NCI-H748 treated with DMSO at 0.1 percent for 48 hours (cell line): ENCODE data around the gene ADGRV1.
"Not testable (repeated sequence)": the region's sequence is repeated elsewhere in the genome, so short reads cannot be mapped to it uniquely, and the experiment has no call there.

Experiments
- DNase-seq: peaks from one replicate; lab custom pipeline; 2025; lab: John Stamatoyannopoulos, UW

ADGRV1 gene

GRCh38 chr5:90746119-90746518, 187.5 kb downstream of the ADGRV1 start:
- DNase-seq = no peak

GRCh38 chr5:90747175-90747574, 188.6 kb downstream of the ADGRV1 start:
- no peak for DNase-seq

GRCh38 chr5:90747693-90748092, 189.1 kb downstream of the ADGRV1 start:
- no peak for DNase-seq

- no peak for DNase-seq
These were observed 200.5 kb downstream of the ADGRV1 start for GRCh38 chr5:90759119-90759518.

GRCh38 chr5:90767710-90768109, 209.1 kb downstream of the ADGRV1 start:
- DNase-seq = no peak

GRCh38 chr5:90770006-90770541, 211.5 kb downstream of the ADGRV1 start:
- not testable (repeated sequence) for DNase-seq

GRCh38 chr5:90777959-90778358, 219.4 kb downstream of the ADGRV1 start:
- DNase-seq = no peak

- peak; percentile 59 for DNase-seq
These were observed 225.1 kb downstream of the ADGRV1 start for GRCh38 chr5:90783460-90784333.

GRCh38 chr5:90786756-90787155, 228.2 kb downstream of the ADGRV1 start:
- DNase-seq = no peak

GRCh38 chr5:90792725-90793124, 234.1 kb downstream of the ADGRV1 start:
- no peak for DNase-seq

GRCh38 chr5:90793183-90793582, 234.6 kb downstream of the ADGRV1 start:
- DNase-seq = no peak

- DNase-seq = not testable (repeated sequence)
These were observed 238.3 kb downstream of the ADGRV1 start for GRCh38 chr5:90796919-90797318.

- DNase-seq = not testable (repeated sequence)
These were observed 241.5 kb downstream of the ADGRV1 start for GRCh38 chr5:90800082-90800481.

GRCh38 chr5:90800515-90800914, 241.9 kb downstream of the ADGRV1 start:
- not testable (repeated sequence) for DNase-seq

GRCh38 chr5:90802474-90803317, 244.1 kb downstream of the ADGRV1 start:
- DNase-seq = peak; percentile 47

- DNase-seq = no peak
These were observed 244.8 kb downstream of the ADGRV1 start for GRCh38 chr5:90803381-90803780.

GRCh38 chr5:90803876-90804275, 245.3 kb downstream of the ADGRV1 start:
- DNase-seq = no peak

GRCh38 chr5:90807496-90807895, 248.9 kb downstream of the ADGRV1 start:
- no peak for DNase-seq

GRCh38 chr5:90809311-90810056, 250.9 kb downstream of the ADGRV1 start:
- DNase-seq = no peak

GRCh38 chr5:90810211-90810610, 251.6 kb downstream of the ADGRV1 start:
- DNase-seq = no peak

GRCh38 chr5:90813392-90813791, 254.8 kb downstream of the ADGRV1 start:
- DNase-seq = no peak

- DNase-seq = not testable (repeated sequence)
These were observed 263.5 kb downstream of the ADGRV1 start for GRCh38 chr5:90822062-90822461.
